GM18867 (cell line): ENCODE measurements around the gene LGALS8.
"Not testable (repeated sequence)": the region's sequence is repeated elsewhere in the genome, so short reads cannot be mapped to it uniquely, and the experiment has no call there.

ENCODE experiments used
- ATAC-seq: cut with Tn5 transposase; IDR thresholded peaks from one replicate; pipeline ENCODE4 v1.9.1; 2021; ENCODE audit warnings: mild to moderate bottlenecking, moderate library complexity; ENCODE audit not compliant: unreplicated experiment

LGALS8 gene

GRCh38 chr1:236536540-236536939, 12.8 kb downstream of the LGALS8 start:
- no peak for ATAC-seq

GRCh38 chr1:236540813-236541465, 17.2 kb downstream of the LGALS8 start:
- no peak for ATAC-seq

DNA sequence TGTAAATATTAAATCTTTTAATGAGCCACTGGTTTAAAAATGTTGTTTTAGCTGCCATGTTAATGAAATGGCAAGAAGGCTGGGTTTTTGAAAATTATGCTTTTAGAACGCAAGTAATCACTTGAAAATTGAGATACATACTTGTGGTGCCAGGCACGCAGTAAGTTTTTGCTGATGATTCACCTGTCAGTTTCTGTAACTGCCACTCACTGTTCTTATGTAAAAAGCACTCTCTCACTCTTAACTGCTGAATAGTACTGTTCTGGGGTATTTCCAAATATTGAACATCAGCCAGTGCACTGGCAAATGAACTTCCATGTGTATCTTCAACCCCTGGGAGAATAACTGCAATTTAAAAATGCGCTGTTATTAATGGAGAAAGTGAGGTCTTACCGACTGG, 17.9 kb downstream of the LGALS8 start:
- no peak for ATAC-seq

DNA sequence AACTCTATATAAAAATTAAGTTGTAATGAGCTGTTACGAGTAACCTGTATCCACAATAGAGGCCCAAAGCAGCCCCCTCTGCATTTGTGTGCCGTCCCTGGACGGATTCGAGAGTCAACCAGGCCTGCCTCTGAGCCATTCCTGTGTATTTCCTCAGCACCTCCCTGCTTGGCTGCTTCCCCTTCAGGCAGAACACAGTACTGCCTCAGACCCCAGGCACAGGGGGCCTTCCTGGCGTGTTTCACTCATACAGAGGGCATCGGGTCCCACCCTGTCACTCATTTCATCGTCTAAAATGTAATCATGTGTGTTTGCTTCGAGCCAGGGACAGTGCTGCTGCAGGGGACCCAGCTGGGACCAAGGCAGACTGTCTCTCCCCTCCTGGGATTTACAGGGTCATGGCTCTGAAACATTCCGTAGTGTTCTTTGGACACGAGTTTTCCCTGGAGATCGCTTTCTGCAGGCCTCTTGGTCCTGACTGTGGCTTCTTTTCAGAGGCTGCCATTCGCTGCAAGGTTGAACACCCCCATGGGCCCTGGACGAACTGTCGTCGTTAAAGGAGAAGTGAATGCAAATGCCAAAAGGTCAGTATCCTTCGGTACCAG, 19.4 kb downstream of the LGALS8 start:
- ATAC-seq: no peak

DNA sequence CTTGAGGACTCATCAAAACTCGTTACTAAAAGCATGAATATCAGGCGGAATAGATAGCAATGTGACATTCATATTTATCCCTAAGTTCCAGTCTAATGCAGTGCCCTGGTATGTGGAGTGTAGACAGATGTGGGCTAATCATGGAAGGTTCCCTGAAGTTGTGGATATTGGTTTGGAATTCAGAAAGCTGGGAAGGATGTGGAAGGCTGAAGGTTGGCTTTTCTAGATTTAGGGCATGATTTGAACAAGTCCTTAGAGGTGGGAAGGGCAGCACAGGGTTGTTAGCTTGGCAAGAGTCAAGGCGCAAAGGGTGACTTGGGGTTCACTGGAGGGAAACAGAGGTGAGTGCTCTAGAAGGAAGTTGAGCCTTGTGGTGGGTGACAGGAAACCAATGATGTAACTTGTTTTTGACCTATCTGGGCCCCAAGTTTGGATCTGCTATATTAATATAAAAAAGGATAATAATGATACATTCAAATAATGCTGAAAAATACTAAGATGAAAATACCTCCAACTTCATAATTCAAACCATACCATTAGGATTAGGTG, 21.9 kb downstream of the LGALS8 start:
- ATAC-seq: no peak

GRCh38 chr1:236548452-236548851, 24.7 kb downstream of the LGALS8 start:
- no peak for ATAC-seq

- no peak for ATAC-seq
Measured at GRCh38 chr1:236550961-236551851, 27.4 kb downstream of the LGALS8 start.

- ATAC-seq: no peak
Measured at GRCh38 chr1:236552096-236552495, 28.3 kb downstream of the LGALS8 start.

GRCh38 chr1:236552901-236553300, 29.1 kb downstream of the LGALS8 start:
- ATAC-seq: no peak

DNA sequence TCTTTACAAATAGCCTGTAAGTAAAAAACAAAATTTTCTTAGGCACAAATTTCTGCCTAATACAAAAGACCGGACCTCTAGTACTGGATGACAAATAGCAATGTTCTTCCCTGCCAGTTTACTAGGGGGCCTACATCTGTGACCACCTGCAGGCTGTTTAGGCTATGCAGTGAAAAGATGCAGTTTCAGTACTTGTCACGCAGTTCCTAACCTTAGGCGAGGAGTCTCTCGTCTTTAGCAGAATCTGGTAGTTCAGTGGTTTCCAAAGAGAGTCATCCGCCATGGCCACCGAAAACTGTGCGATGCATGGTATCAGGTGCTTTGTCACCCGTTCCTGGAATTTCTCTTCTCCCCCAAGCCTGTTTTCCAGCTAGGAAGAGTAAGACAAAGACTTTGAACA, 29.6 kb downstream of the LGALS8 start:
- ATAC-seq: no peak

GRCh38 chr1:236556606-236557005, 32.8 kb downstream of the LGALS8 start:
- ATAC-seq: no peak

- ATAC-seq: no peak
Measured at GRCh38 chr1:236558081-236558480, 34.3 kb downstream of the LGALS8 start.

GRCh38 chr1:236558846-236559245, 35.1 kb downstream of the LGALS8 start:
- ATAC-seq: no peak

DNA sequence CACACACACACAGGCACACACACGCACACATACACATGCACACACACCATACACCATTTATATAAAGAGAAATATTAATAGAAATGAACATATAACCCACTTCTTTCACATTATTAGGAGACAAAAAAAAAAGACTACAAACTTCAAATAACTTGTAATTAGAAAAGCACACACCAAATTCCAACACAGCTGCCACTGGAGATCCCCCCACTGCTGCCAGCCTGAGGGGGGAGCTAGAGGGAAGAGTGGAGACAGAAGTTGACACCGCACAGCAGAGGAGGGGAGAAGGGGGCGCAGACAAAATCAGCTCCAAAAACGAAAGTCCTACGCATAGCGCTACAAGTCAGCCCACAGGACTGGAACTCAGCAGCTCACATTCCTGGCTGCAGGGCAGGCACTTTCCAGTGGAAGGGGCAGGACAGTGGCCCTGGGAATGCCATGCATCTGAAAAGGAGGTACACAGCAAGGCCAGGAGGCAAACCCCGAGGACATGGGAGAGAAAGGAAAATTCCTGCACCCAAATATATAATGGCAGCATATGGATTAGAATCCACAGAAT, 36.5 kb downstream of the LGALS8 start:
- no peak for ATAC-seq

DNA sequence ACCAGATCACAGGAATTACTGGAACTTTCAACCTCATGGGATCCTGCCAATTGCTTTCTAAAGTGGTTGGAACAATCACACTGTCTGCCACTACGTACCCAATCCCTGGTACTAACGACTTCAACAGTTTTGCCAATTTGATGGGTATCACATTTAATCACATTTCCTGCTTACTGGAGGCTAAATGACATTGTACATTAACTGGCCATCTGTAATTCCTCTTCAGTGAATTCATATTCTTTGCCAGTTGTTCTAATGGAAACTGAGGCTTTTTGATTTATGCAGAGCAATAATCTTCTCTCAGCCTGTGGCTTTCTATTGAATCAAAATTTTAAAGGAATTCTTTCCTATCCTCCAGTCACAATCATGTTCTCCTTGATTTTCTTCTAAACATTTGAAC, 38.2 kb downstream of the LGALS8 start:
- no peak for ATAC-seq

- ATAC-seq: no peak
Measured at GRCh38 chr1:236565530-236565929, 41.7 kb downstream of the LGALS8 start.

- no peak for ATAC-seq
Measured at GRCh38 chr1:236568285-236568894, 44.6 kb downstream of the LGALS8 start.

DNA sequence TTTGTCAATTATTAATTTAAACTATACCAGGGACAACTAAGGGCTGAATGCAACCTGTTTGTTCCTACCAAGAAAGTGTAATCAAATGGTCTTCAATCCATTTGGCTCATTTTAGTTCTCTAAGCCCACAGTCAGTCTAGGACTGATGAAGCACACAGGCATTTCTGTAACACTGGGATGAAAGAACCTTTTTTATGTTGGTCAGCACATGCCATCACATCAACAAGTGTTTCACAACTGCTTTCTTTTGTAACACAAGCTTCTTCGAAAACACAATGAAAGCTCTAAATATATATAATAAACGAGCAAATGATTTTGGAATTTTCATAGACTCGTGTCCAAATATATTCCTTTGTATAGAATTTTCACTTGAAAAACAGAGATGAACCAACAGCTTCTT, 51.7 kb downstream of the LGALS8 start:
- ATAC-seq: no peak

DNA sequence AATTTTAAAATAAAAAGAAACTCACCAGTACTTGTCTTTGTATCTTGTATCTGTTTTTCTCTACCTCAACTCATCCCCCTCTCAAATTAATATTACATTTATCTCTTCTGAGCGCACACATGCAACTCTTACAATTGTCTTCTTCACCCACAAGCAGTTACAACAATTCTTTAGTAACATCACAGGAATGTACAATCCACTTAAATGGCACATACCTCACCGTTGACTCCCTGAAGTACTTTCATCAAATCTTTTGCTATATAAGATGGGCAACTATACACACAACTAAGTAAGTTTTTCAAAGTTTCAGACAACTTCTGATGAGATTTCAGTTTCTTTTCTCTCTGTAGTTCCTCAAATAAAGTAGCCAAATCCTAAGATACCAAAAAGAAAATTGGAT, 52.2 kb downstream of the LGALS8 start:
- no peak for ATAC-seq

DNA sequence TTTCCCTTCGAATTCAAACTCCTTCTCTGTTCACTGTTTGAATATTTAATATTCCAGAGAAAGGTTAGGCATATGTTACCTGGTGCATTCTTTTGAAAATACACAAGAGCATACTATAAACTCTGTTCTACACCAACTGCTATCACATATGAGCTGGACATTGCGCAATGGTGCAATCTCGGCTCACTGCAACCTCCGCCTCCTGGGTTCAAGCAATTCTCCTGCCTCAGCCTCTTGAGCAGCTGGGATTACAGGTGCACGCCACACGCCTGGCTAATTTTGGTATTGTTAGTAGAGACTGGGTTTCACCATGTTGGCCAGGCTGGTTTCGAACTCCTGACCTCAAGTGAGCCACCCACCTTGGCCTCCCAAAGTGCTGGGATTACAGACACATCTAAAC, 53.3 kb downstream of the LGALS8 start:
- ATAC-seq: not testable (repeated sequence)

DNA sequence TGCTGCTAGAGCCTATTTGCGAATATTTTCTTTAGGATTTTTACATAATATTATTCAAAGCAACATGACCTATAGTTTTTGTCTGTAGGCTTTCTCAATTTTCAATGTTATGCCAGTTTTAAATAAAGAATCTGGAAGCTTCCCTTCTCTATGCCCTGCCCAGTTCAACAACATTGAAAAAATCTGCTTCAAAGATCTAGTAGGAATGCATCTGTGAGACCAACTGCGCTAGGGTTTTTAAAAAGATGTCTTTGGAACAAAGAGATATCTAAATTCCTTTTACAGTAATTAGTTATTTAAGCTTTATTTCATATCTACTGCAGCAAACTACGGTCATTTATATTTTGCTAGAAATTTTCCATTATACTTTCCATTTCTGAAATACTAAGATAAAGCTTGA, 54.9 kb downstream of the LGALS8 start:
- ATAC-seq: no peak
